Ishikawa (cell line): ENCODE measurements around the gene DSG4.

ENCODE experiments used
- EP300 ChIP-seq: IDR thresholded peaks from 2 replicates; pipeline ENCODE4 v1.6.1; 2012; ENCODE audit warnings: borderline replicate concordance
- NFIC ChIP-seq: IDR thresholded peaks from 2 replicates; pipeline ENCODE4 v1.6.1; 2012

GRCh38 chr18:31419457-31419932, 42.9 kb downstream of the DSG4 start:
- TF ChIP-seq EP300 (no peak), NFIC (no peak)
